GM18505 (cell line): ENCODE results near the gene BCL2L1.
A peak's percentile ranks its signal among the peaks of the same experiment; 100 is the strongest.
"Not testable (repeated sequence)": the region's sequence is repeated elsewhere in the genome, so short reads cannot be mapped to it uniquely, and the experiment has no call there.

Source experiments
- ATAC-seq: cut with Tn5 transposase; IDR thresholded peaks from one replicate; pipeline ENCODE4 v1.9.1; 2021; ENCODE audit not compliant: unreplicated experiment
- POLR2A ChIP-seq: IDR thresholded peaks from 4 replicates; pipeline ENCODE4 v1.6.1; 2011; ENCODE audit warnings: borderline replicate concordance; ENCODE audit not compliant: insufficient read depth, insufficient read length; ENCODE audit errors: extremely low read depth

Gene BCL2L1

GRCh38 chr20:31722257-31723068, at the start of gene BCL2L1:
Gene BCL2L1, minus strand, starts transcription at chr20:31722868. Its CDS starts 650 bp downstream, at chr20:31722218.
- peak; percentile 43 for TF ChIP-seq POLR2A
- no peak for ATAC-seq

GRCh38 chr20:31770243-31770642, 47.6 kb upstream of the BCL2L1 start:
- no peak for ATAC-seq
- TF ChIP-seq POLR2A, result no peak

DNA sequence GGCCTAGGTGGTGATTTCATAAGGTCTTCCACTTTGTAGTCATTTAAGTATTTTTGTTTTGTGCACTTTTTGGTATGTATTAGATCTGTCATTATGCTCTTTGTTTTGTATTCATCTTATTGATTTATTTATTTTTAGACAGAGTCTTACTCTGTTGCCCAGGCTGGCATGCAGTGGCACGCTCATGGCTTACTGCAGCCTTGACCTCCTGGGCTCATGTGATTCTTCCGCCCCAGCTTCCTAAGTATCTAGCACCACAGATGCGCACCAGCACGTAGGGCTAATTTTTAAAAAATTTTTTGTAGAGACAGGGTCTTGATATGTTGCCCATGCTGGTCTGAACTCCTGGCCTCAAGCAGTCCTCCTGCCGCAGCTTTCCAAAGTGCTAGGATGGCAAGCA, 47.0 kb upstream of the BCL2L1 start:
- ATAC-seq, result no peak
- no peak for TF ChIP-seq POLR2A

DNA sequence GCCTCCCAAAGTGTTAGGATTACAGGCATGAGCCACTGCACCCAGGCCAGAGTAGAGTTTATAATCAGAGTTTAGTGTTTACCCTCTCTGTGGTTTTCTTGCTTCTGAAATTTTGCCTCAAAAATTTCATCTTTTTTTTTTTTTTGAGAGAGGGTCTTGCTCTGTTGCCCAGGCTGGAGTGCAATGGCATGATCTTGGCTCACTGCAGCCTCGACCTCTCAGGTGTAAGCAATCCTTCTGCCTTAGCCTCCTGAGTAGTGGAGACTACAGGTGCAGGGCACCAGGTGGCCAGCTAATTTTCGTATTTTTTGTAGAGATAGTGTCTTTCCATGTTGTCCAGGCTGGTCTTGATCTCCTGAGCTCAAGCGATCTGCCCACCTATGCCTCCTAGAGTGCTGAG, 45.1 kb upstream of the BCL2L1 start:
- ATAC-seq, result no peak
- TF ChIP-seq POLR2A, result no peak

DNA sequence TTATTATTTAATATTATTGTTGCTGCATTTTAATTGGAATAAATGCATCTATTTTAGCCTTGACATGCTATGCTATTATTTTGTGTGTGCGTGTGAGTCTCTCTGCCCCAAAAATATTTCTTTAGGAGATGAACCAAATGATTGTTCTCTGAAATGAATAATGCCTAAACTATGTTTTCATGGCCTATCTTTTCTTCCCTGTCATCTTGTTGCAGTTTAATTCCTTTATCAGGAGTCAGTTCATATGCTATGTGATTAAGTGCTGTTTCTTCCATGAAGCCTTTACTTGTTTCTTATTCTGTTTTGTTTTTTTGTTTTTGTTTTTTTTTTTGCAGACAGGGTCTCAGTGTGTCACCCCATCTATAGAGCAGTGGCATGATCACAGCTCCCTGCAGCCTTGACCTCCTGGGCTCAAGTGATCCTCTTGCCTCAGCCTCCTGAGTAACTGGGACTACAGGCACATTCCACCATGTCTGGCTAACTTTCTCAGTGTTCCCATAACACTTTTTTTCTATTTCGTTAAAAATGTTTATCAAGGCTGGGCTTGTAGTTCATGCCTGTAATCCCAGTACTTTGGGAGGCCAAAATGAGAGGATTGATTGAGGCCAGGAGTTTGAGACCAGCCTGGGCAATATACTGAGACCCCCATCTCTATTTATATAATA, 42.1 kb upstream of the BCL2L1 start:
- TF ChIP-seq POLR2A, result no peak
- ATAC-seq, result no peak

GRCh38 chr20:31760519-31761240, 38.0 kb upstream of the BCL2L1 start:
- no peak for TF ChIP-seq POLR2A
- no peak for ATAC-seq

DNA sequence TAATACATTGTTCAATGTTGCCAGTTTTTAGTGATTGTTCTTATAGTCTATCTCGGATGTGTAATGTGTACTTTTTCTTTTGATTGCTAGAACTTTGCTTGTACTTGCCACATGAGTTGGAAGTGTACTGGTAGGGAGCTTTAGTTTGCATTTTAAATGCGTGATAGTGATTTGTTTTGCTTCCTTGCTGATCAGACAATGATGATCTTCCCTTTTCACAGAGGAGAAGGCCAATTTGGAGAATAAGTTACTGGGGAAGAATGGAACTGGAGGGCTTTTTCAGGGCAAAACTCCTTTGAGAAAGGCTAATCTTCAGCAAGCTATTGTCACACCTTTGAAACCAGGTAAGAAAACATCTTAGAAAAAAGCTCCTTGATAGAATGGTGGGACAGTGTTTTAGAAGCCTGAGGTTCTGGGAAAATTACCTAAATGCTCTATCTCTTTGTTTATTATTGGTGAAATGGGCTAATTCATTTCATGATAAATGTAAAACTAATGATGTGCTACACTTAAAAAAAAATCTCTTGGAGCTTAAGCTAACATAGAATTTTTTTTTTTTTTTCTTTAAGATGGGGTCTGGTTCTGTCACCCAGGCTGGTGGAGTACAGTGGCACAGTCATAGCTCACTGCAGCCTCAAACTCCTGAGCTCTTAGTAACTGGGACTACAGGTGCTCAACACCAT, 37.3 kb upstream of the BCL2L1 start:
- ATAC-seq, result no peak
- TF ChIP-seq POLR2A, result no peak

DNA sequence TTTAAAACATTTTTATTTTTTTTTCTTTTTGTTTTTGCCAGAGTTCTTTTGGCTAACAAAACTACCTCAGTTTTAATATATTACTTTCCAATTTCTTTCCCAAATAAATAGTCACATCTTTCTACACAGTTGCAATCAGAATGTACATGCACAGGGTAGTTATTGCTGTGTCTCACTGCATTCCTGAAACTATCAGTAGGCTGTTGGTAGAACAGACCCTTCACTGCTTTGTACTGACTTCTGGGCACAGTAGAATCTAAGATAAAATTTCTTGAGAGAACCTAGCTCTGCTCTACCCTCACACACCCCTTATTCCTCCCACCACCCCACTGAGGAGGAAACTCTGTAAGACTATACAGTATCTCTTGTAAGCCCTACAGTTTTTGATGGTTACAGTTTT, 36.3 kb upstream of the BCL2L1 start:
- TF ChIP-seq POLR2A, result no peak
- no peak for ATAC-seq

- no peak for ATAC-seq
- TF ChIP-seq POLR2A, result no peak
Measured at GRCh38 chr20:31758521-31758920, 35.9 kb upstream of the BCL2L1 start.

- TF ChIP-seq POLR2A, result no peak
- no peak for ATAC-seq
Measured at GRCh38 chr20:31757254-31757653, 34.6 kb upstream of the BCL2L1 start.

DNA sequence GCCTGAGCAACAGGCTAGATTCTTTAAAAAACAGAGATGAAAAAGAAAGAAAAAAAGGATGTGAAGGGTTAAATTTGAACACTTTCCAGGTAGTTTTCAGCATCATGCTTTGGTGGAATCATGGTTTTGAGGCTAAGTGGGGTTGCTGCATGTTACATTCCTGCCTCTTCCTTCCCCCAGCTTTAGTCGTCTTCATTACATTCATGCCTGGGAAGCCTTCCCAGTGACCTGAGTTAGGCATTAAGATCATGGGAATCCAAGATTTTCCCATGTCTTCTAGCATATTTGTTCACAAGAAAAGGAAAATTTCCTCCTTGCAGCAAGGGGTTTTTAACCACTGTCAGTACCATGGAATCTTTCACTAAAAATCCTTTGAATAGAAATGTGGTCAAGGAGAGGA, 28.5 kb upstream of the BCL2L1 start:
- TF ChIP-seq POLR2A, result no peak
- ATAC-seq, result no peak

DNA sequence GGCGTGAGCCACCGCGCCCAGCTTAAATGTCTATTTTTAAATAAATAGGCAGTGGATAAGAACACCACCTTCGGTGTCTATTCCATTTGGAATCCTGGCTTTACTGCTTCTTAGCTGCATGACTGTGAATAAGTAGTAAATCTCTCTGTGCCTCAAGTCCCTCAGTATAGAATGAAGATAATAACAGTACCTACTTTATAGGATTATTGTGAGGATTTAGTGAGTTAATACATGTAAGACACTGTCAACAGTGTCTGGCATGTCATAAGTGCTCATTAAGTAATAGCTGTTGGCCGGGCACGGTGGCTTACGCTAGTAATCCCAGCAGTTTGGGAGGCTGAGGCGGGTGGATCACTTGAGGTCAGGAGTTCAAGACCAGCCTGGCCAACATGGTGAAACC, 26.6 kb upstream of the BCL2L1 start:
- TF ChIP-seq POLR2A, result no peak
- no peak for ATAC-seq

- ATAC-seq, result no peak
- no peak for TF ChIP-seq POLR2A
Measured at GRCh38 chr20:31747640-31748039, 25.0 kb upstream of the BCL2L1 start.

GRCh38 chr20:31747028-31747427, 24.4 kb upstream of the BCL2L1 start:
- not testable (repeated sequence) for ATAC-seq
